Measurements from ENCODE around the gene DGKB. TPM values are rescaled to one million over a fixed set of nuclear protein-coding genes. Genes with fewer than 3 reads are reported as not detected.

DGKB gene
- total and polyA plus RNA-seq, 2 of the 8 experiments (the other 6 are each of a cell fraction or from before 2014, with no cell fraction given) = 1.9 to 2.6 TPM

DNA sequence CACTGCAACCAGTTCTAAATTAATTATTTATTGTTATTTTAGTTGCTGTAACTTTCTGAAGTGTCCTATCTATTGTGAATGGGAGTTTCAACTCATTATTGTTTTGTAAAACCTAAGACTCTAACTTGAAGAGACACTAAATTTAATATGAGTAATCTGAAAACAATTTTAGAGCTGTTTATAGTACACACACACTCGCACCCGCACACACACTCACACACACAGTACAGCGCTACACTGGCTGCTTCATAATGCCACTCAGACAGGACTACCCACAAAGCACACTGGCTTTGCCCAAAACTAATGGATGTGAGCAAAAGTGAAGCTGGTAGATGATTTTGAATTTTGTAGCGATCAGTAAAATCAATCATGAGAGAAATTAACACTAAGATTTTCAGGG is 674.2 kb downstream of the DGKB start:
- ChIA-PET POLR2A (ENCODE audit: partially characterized antibody) (interaction anchor here (0.6 kb wide), 2 partner anchors 67 to 522 kb away, joined by 3 read pairs; no protein-coding TSS in a partner anchor), CTCF (ENCODE audit: partially characterized antibody) (no interaction called here)
- Histone ChIP-seq H2AK5ac (ENCODE audit: low read depth, low read length) (no peak overlapping the region), H2AFZ (ENCODE audit: low read length) (no peak overlapping the region), H2BK12ac (ENCODE audit: low read depth, low read length) (no peak overlapping the region), H3K27ac (ENCODE audit: low read depth, low read length) (no peak overlapping the region), H4K5ac (ENCODE audit: insufficient read length, low read depth, low read length) (no peak overlapping the region), H2BK15ac (ENCODE audit: low read length) (no peak overlapping the region), H3K23me2 (ENCODE audit: low read depth, low read length) (no peaks in the 10 kb centered on the region), H2BK5ac (ENCODE audit: low read depth, low read length) (no peak overlapping the region), H3K79me1 (ENCODE audit: low read depth, low read length) (no peaks in the 10 kb centered on the region), H3K4ac (replicated peaks; ENCODE audit: insufficient read length, low read depth, low read length) (no peak overlapping the region), H3K9ac (replicated peaks in 1 of 4; ENCODE audit: extremely low read depth in 1 of 4, low read depth in 3 of 4, low read length in 3 of 4) (no peak overlapping the region), H3K27me3 (replicated peaks in 1 of 4; ENCODE audit: control insufficient read depth in 3 of 4, extremely low read depth in 1 of 4, insufficient read depth in 3 of 4, low read length in 3 of 4) (no peaks in the 10 kb centered on the region), H3K14ac (ENCODE audit: insufficient read length) (no peak overlapping the region), H4K20me1 (replicated peaks in 1 of 2; ENCODE audit: control insufficient read depth in 1 of 2, insufficient read depth in 2 of 2, low read length in 2 of 2) (no peaks in the 10 kb centered on the region), H3K79me2 (ENCODE audit: control insufficient read depth in 1 of 2, insufficient read depth in 2 of 2, low read length in 2 of 2) (no peaks in the 10 kb centered on the region), H3K36me3 (ENCODE audit: control insufficient read depth in 2 of 4, insufficient read depth in 4 of 4, low read length in 3 of 4) (no peaks in the 10 kb centered on the region), H3K56ac (replicated peaks; ENCODE audit: insufficient read length, low read depth, low read length) (no peak overlapping the region), H3K18ac (ENCODE audit: extremely low read depth, low read length) (no peak overlapping the region), H2BK120ac (replicated peaks; ENCODE audit: low read depth, low read length) (no peak overlapping the region), H3K4me1 (replicated peaks in 1 of 4; ENCODE audit: control insufficient read depth in 3 of 4, insufficient read depth in 4 of 4, low read length in 3 of 4) (no peaks in the 10 kb centered on the region), H4K8ac (ENCODE audit: extremely low read depth, insufficient read depth, low read length) (no peak overlapping the region), H4K91ac (replicated peaks; ENCODE audit: insufficient read length, low read length) (no peak overlapping the region), H3K9me3 (ENCODE audit: insufficient read depth in 2 of 2, low read depth in 1 of 2, low read length in 1 of 2) (no peaks in the 10 kb centered on the region), H3K4me2 (ENCODE audit: insufficient read depth in 1 of 2, low read depth in 2 of 2, low read length in 2 of 2) (no peak overlapping the region), H3K4me3 (ENCODE audit: extremely low read depth in 1 of 4, insufficient read depth in 2 of 4, low read depth in 3 of 4, low read length in 4 of 4) (no peak overlapping the region), H3K23ac (ENCODE audit: insufficient read length) (no peak overlapping the region), H2BK20ac (ENCODE audit: low read length) (no peak overlapping the region)
- 87% methylated on average over 4 of the region's 4 CpGs; no CpG with 5 or more reads in 1 of the 2 experiments for WGBS, 2 experiments (ENCODE audit: extremely low coverage in 1 of 2, insufficient coverage in 1 of 2, insufficient read length in 1 of 2, insufficient replicate concordance in 2 of 2, low coverage in 1 of 2, low lambda C conversion rate in 2 of 2, missing lambda C conversion rate in 1 of 2)
- FAIRE-seq (no peak), DNase-seq (ENCODE audit: low read depth in 1 of 2, low spot score in 2 of 2) (no peak)
- TF ChIP-seq ZNF274 (IDR thresholded peaks at IDR 0.05; ENCODE audit: borderline replicate concordance, extremely low read depth, low read length) (no peak), SUZ12 (IDR thresholded peaks at IDR 0.05; ENCODE audit: low read length) (no peak), JUND (IDR thresholded peaks at IDR 0.05; ENCODE audit: low read length) (no peak), TCF12 (IDR thresholded peaks at IDR 0.05; ENCODE audit: low read depth, low read length) (no peak), PHF8 (conservative IDR thresholded peaks at IDR 0.05; ENCODE audit: low read depth, low read length) (no peak), GTF2F1 (IDR thresholded peaks at IDR 0.05; ENCODE audit: borderline replicate concordance, low read depth, low read length) (no peak), POLR2A (IDR thresholded peaks at IDR 0.05; ENCODE audit: control extremely low read depth in 1 of 2, low read depth in 2 of 2, low read length in 2 of 2) (no peak), NRF1 (IDR thresholded peaks at IDR 0.05; ENCODE audit: low read depth, low read length) (no peak), CHD1 (IDR thresholded peaks at IDR 0.05; ENCODE audit: low read depth, low read length) (no peak), YY1 (IDR thresholded peaks at IDR 0.05; ENCODE audit: low read depth, low read length) (no peak), TBP (IDR thresholded peaks at IDR 0.05; ENCODE audit: low read depth, low read length) (no peak), FOSL1 (IDR thresholded peaks at IDR 0.05; ENCODE audit: insufficient read depth, low read depth, low read length) (no peak), EP300 (IDR thresholded peaks at IDR 0.05; ENCODE audit: borderline replicate concordance in 1 of 2, low read depth in 2 of 2, low read length in 2 of 2) (no peak)
- TF ChIP-seq, protein P1, sequence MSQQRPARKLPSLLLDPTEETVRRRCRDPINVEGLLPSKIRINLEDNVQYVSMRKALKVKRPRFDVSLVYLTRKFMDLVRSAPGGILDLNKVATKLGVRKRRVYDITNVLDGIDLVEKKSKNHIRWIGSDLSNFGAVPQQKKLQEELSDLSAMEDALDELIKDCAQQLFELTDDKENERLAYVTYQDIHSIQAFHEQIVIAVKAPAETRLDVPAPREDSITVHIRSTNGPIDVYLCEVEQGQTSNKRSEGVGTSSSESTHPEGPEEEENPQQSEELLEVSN (IDR thresholded peaks at IDR 0.05) = no peak
- TF ChIP-seq, protein P2, sequence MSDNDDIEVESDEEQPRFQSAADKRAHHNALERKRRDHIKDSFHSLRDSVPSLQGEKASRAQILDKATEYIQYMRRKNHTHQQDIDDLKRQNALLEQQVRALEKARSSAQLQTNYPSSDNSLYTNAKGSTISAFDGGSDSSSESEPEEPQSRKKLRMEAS (IDR thresholded peaks at IDR 0.05) = no peak

Data from H1 (cell line).